Caco-2 (cell line): ENCODE results near the gene ARHGAP31. TPM values are rescaled to one million over a fixed set of nuclear protein-coding genes. Genes with fewer than 3 reads are reported as not detected.
"Not testable (repeated sequence)": the region's sequence is repeated elsewhere in the genome, so short reads cannot be mapped to it uniquely, and the experiment has no call there.

Source experiments
- BruUV-seq: library from RNA; stranded (reverse); fragments of 400-500 nt; replicated peaks from 2 replicates; lab custom pipeline; 2021; lab: Mats Ljungman, UMichigan
- CTCF ChIA-PET: fragments of 300-600 bp; sonication (Branson Sonifier 250); formaldehyde crosslinking; loops from one replicate; lab custom pipeline; 2022; ENCODE audit warnings: antibody characterized with exemption; lab: Charles Lee
- POLR2A ChIA-PET: fragments of 300-600 bp; sonication (Branson Sonifier 250); formaldehyde crosslinking; loops from one replicate; lab custom pipeline; 2022; ENCODE audit warnings: antibody characterized with exemption; lab: Charles Lee
- DNase-seq, 2 experiments: peaks; one replicate each; pipeline versions ENCODE4 v3.0.0 to v3.0.0-alpha.2; 2020 to 2022
- H3K27me3 ChIP-seq: replicated peaks from 2 replicates; pipeline ENCODE4 v1.6.0; 2011; ENCODE audit warnings: low read length; ENCODE audit not compliant: control insufficient read depth, insufficient read depth
- H3K36me3 ChIP-seq: 2 replicates; pipeline ENCODE4 v1.5.1; 2011; ENCODE audit warnings: low read length; ENCODE audit not compliant: control insufficient read depth, insufficient read depth
- H3K4me1 ChIP-seq: fragments of 250-450 bp; sonication (Bioruptor Pico); 2 replicates; pipeline ENCODE4 v1.5.1; 2020; ENCODE audit warnings: mild to moderate bottlenecking
- H3K4me3 ChIP-seq: 2 replicates; pipeline ENCODE4 v1.5.1; 2011; ENCODE audit warnings: low read depth, mild to moderate bottlenecking, control low read depth, low read length
- H3K9me3 ChIP-seq: fragments of 250-450 bp; sonication (Bioruptor Pico); 2 replicates; pipeline ENCODE4 v1.5.1; 2020; ENCODE audit warnings: mild to moderate bottlenecking, moderate library complexity
- H3K27ac Mint-ChIP-seq: one replicate; pipeline ENCODE4 v1.8.0; 2022; ENCODE audit warnings: mixed read lengths; ENCODE audit not compliant: unreplicated experiment
- H3K27me3 Mint-ChIP-seq: one replicate; pipeline ENCODE4 v1.8.0; 2022; ENCODE audit warnings: mixed read lengths; ENCODE audit not compliant: insufficient read depth, unreplicated experiment
- H3K36me3 Mint-ChIP-seq: one replicate; pipeline ENCODE4 v1.8.0; 2022; ENCODE audit warnings: mild to moderate bottlenecking, mixed read lengths; ENCODE audit not compliant: insufficient read depth, unreplicated experiment
- H3K4me1 Mint-ChIP-seq: one replicate; pipeline ENCODE4 v1.8.0; 2022; ENCODE audit warnings: low read depth, mixed read lengths; ENCODE audit not compliant: unreplicated experiment
- H3K4me3 Mint-ChIP-seq: one replicate; pipeline ENCODE4 v1.8.0; 2022; ENCODE audit warnings: mild to moderate bottlenecking, moderate library complexity, mixed read lengths; ENCODE audit not compliant: unreplicated experiment
- H3K9me3 Mint-ChIP-seq: one replicate; pipeline ENCODE4 v1.8.0; 2022; ENCODE audit warnings: mixed read lengths; ENCODE audit not compliant: unreplicated experiment
- intact Hi-C: fragments of 100-400 bp; cut with micrococcal nuclease; formaldehyde crosslinking; loops from one replicate; pipeline ENCODE4 v1.10.0; 2022; ENCODE audit not compliant: unreplicated experiment
- total RNA-seq: library from RNA; stranded (reverse); gene quantifications from 2 replicates; pipeline ENCODE4 v1.2.3, GENCODE V29; 2022
- TF ChIP-seq, protein P1 (sequence below), 2 experiments: fragments of 200-600 bp in 1 of 2; IDR thresholded peaks; 1 replicate in 1 of 2; 2 replicates in 1 of 2; pipeline versions ENCODE4 v1.5.1 to v1.8.0; 2011 to 2022; ENCODE audit warnings: antibody characterized with exemption in 1 of 2, control low read depth in 1 of 2, inconsistent platforms in 1 of 2, low read depth in 1 of 2, low read length in 1 of 2, mild to moderate bottlenecking in 1 of 2, moderate library complexity in 1 of 2; ENCODE audit not compliant: insufficient read depth in 1 of 2, severe bottlenecking in 1 of 2, unreplicated experiment in 1 of 2

The ARHGAP31 gene
- total RNA-seq, 1 experiment from 2014 or later, result 0.25 TPM

DNA sequence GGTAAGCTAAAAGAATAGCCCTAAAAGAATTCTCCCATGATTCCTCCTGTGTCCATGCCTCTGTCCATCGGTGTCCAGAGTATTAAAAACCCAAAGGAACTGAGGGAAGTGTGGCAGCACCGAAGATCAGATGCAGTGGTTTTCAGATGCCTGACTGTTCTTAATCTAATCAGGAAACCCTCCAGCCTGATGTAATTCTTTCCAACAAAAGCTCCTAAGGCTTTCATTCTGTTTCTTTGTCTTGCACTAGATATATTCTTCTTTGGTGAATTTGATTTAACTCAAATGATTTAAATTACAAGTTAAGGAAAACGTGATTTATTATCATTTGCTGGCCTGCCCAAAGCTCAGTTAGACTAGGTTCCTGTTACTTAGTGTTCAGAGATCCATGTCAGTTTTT lies 71.2 kb downstream of the ARHGAP31 start:
- POLR2A ChIA-PET, result no interaction called here
- H3K4me3 ChIP-seq, result no peak overlapping the region
- DNase-seq, result no peak
- no peaks in the 10 kb centered on the region for H3K4me1 ChIP-seq
- TF ChIP-seq, protein P1, sequence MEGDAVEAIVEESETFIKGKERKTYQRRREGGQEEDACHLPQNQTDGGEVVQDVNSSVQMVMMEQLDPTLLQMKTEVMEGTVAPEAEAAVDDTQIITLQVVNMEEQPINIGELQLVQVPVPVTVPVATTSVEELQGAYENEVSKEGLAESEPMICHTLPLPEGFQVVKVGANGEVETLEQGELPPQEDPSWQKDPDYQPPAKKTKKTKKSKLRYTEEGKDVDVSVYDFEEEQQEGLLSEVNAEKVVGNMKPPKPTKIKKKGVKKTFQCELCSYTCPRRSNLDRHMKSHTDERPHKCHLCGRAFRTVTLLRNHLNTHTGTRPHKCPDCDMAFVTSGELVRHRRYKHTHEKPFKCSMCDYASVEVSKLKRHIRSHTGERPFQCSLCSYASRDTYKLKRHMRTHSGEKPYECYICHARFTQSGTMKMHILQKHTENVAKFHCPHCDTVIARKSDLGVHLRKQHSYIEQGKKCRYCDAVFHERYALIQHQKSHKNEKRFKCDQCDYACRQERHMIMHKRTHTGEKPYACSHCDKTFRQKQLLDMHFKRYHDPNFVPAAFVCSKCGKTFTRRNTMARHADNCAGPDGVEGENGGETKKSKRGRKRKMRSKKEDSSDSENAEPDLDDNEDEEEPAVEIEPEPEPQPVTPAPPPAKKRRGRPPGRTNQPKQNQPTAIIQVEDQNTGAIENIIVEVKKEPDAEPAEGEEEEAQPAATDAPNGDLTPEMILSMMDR (IDR thresholded peaks at IDR 0.05; ENCODE audit: insufficient read depth in 1 of 2, low read depth in 1 of 2, low read length in 1 of 2, severe bottlenecking in 1 of 2, unreplicated experiment in 1 of 2), result no peak
- H3K27me3 ChIP-seq, result no peaks in the 10 kb centered on the region
- no peaks in the 10 kb centered on the region for H3K36me3 ChIP-seq
- H3K9me3 Mint-ChIP-seq, result no peaks in the 10 kb centered on the region
- BruUV-seq, result no TSS peak
- H3K27ac Mint-ChIP-seq, result no peak overlapping the region
- no peaks in the 10 kb centered on the region for H3K4me1 Mint-ChIP-seq
- H3K36me3 Mint-ChIP-seq, result no peaks in the 10 kb centered on the region
- CTCF ChIA-PET, result no interaction called here
- H3K4me3 Mint-ChIP-seq, result no peak overlapping the region
- intact Hi-C loops, result no loop called here
- no peaks in the 10 kb centered on the region for H3K9me3 ChIP-seq
- H3K27me3 Mint-ChIP-seq, result peaks cover 4% of the 10 kb centered on the region

DNA sequence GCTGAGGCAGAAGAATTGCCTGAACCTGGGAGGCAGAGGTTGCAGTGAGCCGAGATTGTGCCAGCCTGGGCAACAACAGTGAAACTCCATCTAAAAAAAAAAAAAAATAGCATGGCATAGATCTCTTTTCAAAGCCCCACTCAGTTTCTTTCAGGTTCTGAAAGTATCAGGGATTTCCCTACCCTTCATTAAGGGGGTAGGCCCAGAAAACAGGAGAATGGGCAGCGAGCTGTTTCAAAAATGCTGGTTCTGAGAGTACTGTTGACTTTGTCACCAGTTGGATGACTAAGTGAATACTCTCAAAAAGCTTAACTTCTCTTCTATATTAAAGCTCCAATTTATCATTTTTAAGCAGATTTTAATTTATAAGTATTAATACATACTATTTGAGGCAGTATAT lies 72.8 kb downstream of the ARHGAP31 start:
- Mint-ChIP-seq H3K36me3 (no peaks in the 10 kb centered on the region), H3K4me1 (no peaks in the 10 kb centered on the region), H3K27ac (no peak overlapping the region), H3K4me3 (no peak overlapping the region), H3K27me3 (peaks cover 4% of the 10 kb centered on the region), H3K9me3 (no peaks in the 10 kb centered on the region)
- no TSS peak for BruUV-seq
- TF ChIP-seq, protein P1 (IDR thresholded peaks at IDR 0.05; ENCODE audit: insufficient read depth in 1 of 2, low read depth in 1 of 2, low read length in 1 of 2, severe bottlenecking in 1 of 2, unreplicated experiment in 1 of 2), result no peak
- Histone ChIP-seq H3K27me3 (no peaks in the 10 kb centered on the region), H3K4me3 (no peak overlapping the region), H3K4me1 (no peaks in the 10 kb centered on the region), H3K36me3 (no peaks in the 10 kb centered on the region), H3K9me3 (no peaks in the 10 kb centered on the region)
- POLR2A ChIA-PET, result no interaction called here
- intact Hi-C loops, result no loop called here
- no peak for DNase-seq
- CTCF ChIA-PET, result no interaction called here

DNA sequence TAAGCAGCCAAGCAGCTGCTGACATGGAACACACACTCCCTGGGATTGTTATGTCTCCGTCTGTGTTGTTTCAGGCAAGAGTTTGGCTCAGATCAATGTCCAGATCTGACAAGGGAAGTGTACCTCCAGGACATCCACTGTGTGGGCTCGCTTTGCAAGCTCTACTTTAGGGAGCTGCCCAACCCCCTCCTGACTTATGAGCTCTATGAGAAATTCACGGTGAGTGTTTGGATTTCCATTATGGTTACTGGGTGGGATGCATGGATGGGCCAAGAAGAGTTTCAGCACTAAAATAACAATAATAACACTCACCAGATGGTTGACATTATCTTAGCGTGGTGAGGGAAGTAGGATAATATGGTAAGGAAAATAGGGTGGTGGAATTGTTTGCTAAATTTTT lies 74.1 kb downstream of the ARHGAP31 start:
- BruUV-seq, result no TSS peak
- Histone ChIP-seq H3K4me3 (no peak overlapping the region), H3K4me1 (no peaks in the 10 kb centered on the region), H3K27me3 (no peaks in the 10 kb centered on the region), H3K36me3 (no peaks in the 10 kb centered on the region), H3K9me3 (no peaks in the 10 kb centered on the region)
- Mint-ChIP-seq H3K27ac (no peak overlapping the region), H3K4me3 (no peak overlapping the region), H3K27me3 (peaks cover 4% of the 10 kb centered on the region), H3K4me1 (no peaks in the 10 kb centered on the region), H3K9me3 (no peaks in the 10 kb centered on the region), H3K36me3 (no peaks in the 10 kb centered on the region)
- POLR2A ChIA-PET, result interaction anchor here (0.6 kb wide), 1 partner anchor 46 kb away, joined by 3 read pairs; no protein-coding TSS in a partner anchor
- TF ChIP-seq, protein P1 (IDR thresholded peaks at IDR 0.05; ENCODE audit: insufficient read depth in 1 of 2, low read depth in 1 of 2, low read length in 1 of 2, severe bottlenecking in 1 of 2, unreplicated experiment in 1 of 2), result no peak
- intact Hi-C loops, result no loop called here
- no peak for DNase-seq
- CTCF ChIA-PET, result no interaction called here

DNA sequence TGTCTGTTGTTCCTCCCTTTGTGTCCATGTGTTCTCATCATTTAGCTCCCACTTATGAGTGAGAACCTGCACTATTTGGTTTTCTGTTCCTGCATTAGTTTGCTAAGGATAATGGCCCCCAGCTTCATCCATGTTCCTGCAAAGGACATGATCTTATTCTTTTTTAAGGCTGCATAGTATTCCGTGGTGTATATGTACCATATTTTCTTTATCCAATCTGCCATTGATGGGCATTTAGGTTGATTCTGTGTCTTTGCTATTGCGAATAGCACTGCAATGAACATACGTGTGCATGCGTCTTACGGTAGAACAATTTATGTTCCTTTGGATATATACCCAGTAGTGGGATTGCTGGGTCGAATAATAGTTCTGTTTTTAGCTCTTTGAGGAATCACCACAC lies 77.6 kb downstream of the ARHGAP31 start:
- H3K9me3 Mint-ChIP-seq, intact Hi-C loops, H3K36me3 ChIP-seq, H3K27me3 Mint-ChIP-seq, H3K9me3 ChIP-seq, BruUV-seq, H3K27me3 ChIP-seq, H3K4me3 Mint-ChIP-seq, POLR2A ChIA-PET, H3K4me3 ChIP-seq, H3K27ac Mint-ChIP-seq, H3K4me1 Mint-ChIP-seq, H3K36me3 Mint-ChIP-seq, DNase-seq, CTCF ChIA-PET, H3K4me1 ChIP-seq: not testable (repeated sequence)
